Coronary artery (tissue), 2 donors: Measurements from ENCODE around the gene TTC31.

ENCODE experiments used
- DNase-seq: peaks from one replicate; pipeline ENCODE4 v3.0.0-alpha.2; 2017; ENCODE audit warnings: low spot score
- H3K27ac ChIP-seq, 2 donors: fragments of 200-600 bp; sonication (generic); one replicate each; pipeline ENCODE4 v1.5.1; 2016 to 2019
- H3K4me3 ChIP-seq: fragments of 200-600 bp; sonication (generic); 2 replicates; pipeline ENCODE4 v1.5.1; 2016; ENCODE audit warnings: mild to moderate bottlenecking, moderate library complexity
- TF ChIP-seq, protein P1 (sequence below): fragments of 200-600 bp; sonication (generic); IDR thresholded peaks from one replicate; pipeline ENCODE4 v1.5.1; 2019; ENCODE audit warnings: antibody characterized with exemption

TTC31 gene

DNA sequence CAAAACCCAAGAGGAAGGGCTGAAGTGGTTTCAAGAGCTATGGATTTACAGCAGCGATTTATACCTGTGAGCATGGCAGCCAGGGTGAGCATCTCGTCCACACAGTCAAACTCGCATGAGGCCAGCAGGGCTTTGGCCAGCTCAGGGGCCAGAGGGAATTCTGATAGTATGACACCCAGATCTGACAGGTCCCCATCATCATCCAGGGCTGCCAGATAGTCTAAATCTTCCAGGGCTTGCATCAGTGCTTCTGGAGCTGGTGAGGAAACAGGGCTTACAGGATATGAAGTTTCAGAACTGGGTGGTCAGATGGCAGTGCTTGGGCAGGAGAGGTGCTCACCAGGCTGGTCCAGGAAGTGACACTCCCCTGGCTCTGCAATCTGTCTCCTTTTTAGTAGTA, 39.6 kb downstream of the TTC31 start:
- DNase-seq: no peak
- no peak overlapping the region for H3K4me3 ChIP-seq
- TF ChIP-seq, protein P1, sequence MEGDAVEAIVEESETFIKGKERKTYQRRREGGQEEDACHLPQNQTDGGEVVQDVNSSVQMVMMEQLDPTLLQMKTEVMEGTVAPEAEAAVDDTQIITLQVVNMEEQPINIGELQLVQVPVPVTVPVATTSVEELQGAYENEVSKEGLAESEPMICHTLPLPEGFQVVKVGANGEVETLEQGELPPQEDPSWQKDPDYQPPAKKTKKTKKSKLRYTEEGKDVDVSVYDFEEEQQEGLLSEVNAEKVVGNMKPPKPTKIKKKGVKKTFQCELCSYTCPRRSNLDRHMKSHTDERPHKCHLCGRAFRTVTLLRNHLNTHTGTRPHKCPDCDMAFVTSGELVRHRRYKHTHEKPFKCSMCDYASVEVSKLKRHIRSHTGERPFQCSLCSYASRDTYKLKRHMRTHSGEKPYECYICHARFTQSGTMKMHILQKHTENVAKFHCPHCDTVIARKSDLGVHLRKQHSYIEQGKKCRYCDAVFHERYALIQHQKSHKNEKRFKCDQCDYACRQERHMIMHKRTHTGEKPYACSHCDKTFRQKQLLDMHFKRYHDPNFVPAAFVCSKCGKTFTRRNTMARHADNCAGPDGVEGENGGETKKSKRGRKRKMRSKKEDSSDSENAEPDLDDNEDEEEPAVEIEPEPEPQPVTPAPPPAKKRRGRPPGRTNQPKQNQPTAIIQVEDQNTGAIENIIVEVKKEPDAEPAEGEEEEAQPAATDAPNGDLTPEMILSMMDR: no peak
- H3K27ac ChIP-seq: no peak overlapping the region

- DNase-seq: no peak
- no peak overlapping the region for H3K27ac ChIP-seq
- TF ChIP-seq, protein P1: no peak
- no peak overlapping the region for H3K4me3 ChIP-seq
Observed at GRCh38 chr2:74524005-74524404, 41.1 kb downstream of the TTC31 start.

- H3K4me3 ChIP-seq: no peak overlapping the region
- TF ChIP-seq, protein P1: no peak
- H3K27ac ChIP-seq: no peak overlapping the region
- no peak for DNase-seq
Observed at GRCh38 chr2:74524955-74525716, 42.3 kb downstream of the TTC31 start.

DNA sequence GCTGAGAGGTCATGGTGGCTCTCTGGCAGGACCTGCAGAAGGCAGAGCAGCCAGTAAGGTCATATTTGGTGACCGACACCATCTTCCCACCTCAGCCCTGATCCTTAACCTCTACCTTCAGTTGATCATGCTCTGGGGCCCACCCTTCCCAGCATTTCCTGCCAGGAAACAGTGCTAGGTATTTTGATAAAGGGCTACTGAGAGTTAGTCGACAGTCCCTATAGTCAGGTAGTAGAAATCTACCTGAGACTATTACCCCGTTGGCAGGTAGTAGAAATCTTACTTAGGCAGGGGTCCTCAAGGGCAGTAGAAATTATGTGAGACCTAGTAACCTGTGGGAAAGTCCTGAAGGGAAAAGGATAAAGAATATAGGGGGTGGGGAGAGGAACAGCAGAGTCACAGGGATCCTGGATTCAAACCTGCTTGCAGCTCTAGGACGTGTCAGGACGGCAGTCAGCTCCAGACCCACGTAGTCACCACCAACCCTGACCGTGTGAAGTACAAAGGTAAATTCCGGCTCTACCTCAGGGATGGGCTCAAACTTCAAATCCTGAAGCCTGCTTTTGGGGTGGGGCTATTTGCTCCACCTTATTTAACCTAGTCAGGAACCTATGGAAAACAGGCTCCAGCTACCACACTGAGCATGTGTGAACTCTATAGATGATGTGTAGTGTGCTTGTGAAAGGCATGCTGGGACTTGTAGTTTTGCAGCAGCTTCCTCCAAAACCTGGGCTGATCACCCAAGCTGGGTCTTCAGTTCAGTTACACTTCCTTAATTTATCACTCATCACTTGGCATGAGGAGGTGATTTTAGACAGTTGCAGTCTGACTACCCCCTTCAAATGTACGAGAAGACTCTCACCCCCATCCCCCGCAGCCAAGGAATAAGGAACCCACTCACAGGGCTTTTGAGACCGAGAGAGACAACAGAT, 43.1 kb downstream of the TTC31 start, which contains the start of gene DQX1:
Gene DQX1, minus strand, starts transcription at position 515 of the 932 bp plus-strand sequence. Its CDS starts 502 bp downstream, at position 13.
- H3K27ac ChIP-seq: no peak within 1 kb of the TSS

DNA sequence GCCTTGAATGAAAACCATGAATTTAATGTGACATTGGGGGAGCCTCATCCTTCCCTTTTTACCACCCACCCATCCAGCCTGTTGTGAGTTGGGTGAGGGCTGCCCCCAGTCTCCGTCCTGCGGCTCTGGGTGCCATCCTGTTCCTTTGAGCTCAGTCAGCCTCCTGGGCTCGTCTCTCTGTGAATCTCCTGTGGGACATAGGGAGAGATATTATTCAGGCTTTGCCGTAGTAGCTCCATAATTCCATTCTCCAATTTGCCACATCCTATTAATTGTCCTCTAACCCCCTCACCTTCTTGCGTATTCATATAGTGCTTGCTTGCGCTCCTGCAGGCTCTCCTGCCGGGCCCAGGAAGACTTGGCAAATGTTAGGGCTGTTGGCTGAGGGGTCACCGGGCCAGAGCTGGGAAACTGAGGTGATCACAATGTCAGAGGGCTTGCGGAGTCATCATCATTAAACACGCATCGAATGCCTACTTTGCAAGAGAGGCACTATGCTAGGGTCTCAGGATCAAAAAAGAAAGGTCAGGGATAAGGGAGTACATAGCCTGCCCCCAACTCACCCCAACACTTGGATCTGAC, 43.9 kb downstream of the TTC31 start:
- no peak overlapping the region for H3K27ac ChIP-seq
- TF ChIP-seq, protein P1: no peak
- H3K4me3 ChIP-seq: no peak overlapping the region
- no peak for DNase-seq

More for the DNA sequence above, 43.1 kb downstream of the TTC31 start, which contains the start of gene DQX1:
- no peak within 1 kb of the TSS for H3K4me3 ChIP-seq
- TF ChIP-seq, protein P1: no peak
- DNase-seq: no peak

DNA sequence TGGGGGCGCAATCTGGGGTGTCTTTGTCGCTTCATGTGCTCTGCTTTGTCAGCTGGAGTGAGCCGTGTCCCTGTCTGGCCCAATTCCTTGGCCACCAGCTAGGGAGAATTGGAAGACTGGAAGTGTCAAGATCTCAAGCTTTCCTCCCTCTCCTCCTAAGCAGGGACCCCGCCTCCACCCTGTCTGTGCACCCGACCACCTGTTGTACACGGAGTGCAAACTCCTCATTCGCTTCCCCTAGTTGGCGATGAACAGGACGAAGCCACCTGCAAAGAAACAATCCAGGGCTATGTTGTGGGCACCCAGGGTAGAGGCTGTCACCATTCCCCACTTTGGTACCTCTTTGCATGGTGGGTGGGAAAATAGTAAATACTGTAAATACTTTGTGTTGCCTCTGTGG, 44.9 kb downstream of the TTC31 start:
- TF ChIP-seq, protein P1: no peak
- DNase-seq: no peak
- no peak overlapping the region for H3K27ac ChIP-seq

More for the DNA sequence above, 44.9 kb downstream of the TTC31 start:
- no peak overlapping the region for H3K4me3 ChIP-seq
